Tibial nerve (tissue), 4 donors: ENCODE data around the gene PRIM1. TPM values are rescaled to one million over a fixed set of nuclear protein-coding genes. Genes with fewer than 3 reads are reported as not detected.
A peak's percentile ranks its signal among the peaks of the same experiment; 100 is the strongest.
"Not testable (repeated sequence)": the region's sequence is repeated elsewhere in the genome, so short reads cannot be mapped to it uniquely, and the experiment has no call there.

ENCODE experiments used
- DNase-seq, 2 donors: peaks; one replicate each; pipeline ENCODE4 v3.0.0-alpha.2; 2019; ENCODE audit warnings: low spot score in 2 of 2
- H3K27ac ChIP-seq, 4 donors: fragments of 200-600 bp; sonication (generic) in 3 of 4; one replicate each; pipeline ENCODE4 v1.5.1; 2017 to 2019; ENCODE audit warnings: mild to moderate bottlenecking in 1 of 4
- H3K27me3 ChIP-seq, 2 donors: fragments of 200-600 bp; sonication (generic) in 1 of 2; one replicate each; pipeline versions ENCODE4 v1.5.1 to v1.6.0; 2017 to 2019
- H3K36me3 ChIP-seq, 3 donors: fragments of 200-600 bp; sonication (generic); one replicate each; pipeline ENCODE4 v1.5.1; 2018 to 2019
- H3K4me1 ChIP-seq, 4 donors: fragments of 200-600 bp; sonication (generic) in 3 of 4; one replicate each; pipeline ENCODE4 v1.5.1; 2017 to 2019
- H3K4me3 ChIP-seq, 4 donors: fragments of 200-600 bp; sonication (generic) in 3 of 4; one replicate each; pipeline ENCODE4 v1.5.1; 2017 to 2019; ENCODE audit warnings: mild to moderate bottlenecking in 1 of 4, moderate library complexity in 1 of 4
- H3K9me3 ChIP-seq, 4 donors: fragments of 200-600 bp; sonication (generic) in 3 of 4; one replicate each; pipeline ENCODE4 v1.5.1; 2017 to 2019
- EP300 ChIP-seq, 2 donors: sonication (generic); formaldehyde crosslinking; IDR thresholded peaks; one replicate each; pipeline ENCODE4 v1.6.1; 2017; ENCODE audit warnings: antibody characterized with exemption in 2 of 2, mild to moderate bottlenecking in 1 of 2
- POLR2A ChIP-seq, 2 donors: fragments of 450-650 bp; IDR thresholded peaks; one replicate each; pipeline ENCODE4 v1.6.1; 2017; ENCODE audit warnings: antibody characterized with exemption in 2 of 2, mild to moderate bottlenecking in 2 of 2, moderate library complexity in 2 of 2
- WGBS, 2 donors: methylation state at CpG; one replicate each; pipeline ENCODE4 v1.1.5; 2018; 5-methylcytosine and 5-hydroxymethylcytosine counted together
- total RNA-seq, 4 donors: library from RNA; depleted of rRNA; stranded (reverse); fragments of >200 nt; gene quantifications; one replicate each; pipeline ENCODE4 v1.1.0, GENCODE V29; 2016
- TF ChIP-seq, protein P1 (sequence below), 5 experiments: fragments of 200-600 bp in 3 of 5; fragments of 450-650 bp in 2 of 5; sonication (generic) in 3 of 5; IDR thresholded peaks; one replicate each; pipeline ENCODE4 v1.5.1; 2016 to 2019; ENCODE audit warnings: antibody characterized with exemption in 5 of 5, mild to moderate bottlenecking in 3 of 5, moderate library complexity in 2 of 5

The PRIM1 gene
- total RNA-seq, 4 donors from 2014 or later = 2.4 to 10.1 (median 6.1) TPM

DNA sequence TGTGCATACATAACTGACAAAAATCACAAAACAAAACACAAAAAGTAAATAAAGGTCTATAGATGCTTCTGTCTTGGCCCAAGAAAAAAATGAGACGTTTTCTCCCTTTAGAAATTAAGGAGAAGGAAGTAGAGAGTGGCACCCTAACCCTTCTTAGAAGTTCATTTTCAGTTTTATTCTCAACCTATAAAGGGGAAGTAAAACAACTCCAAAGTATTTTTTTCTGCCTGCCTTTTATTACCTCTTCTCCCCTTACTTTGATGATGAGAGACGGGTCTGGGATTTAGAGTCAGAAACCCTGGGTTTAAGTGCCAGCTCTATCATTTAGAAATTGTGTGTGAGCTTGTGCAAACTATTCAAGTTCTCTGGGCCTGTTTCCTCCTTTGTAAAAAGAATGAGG lies 2.8 kb downstream of the PRIM1 start:
- Histone ChIP-seq H3K9me3 (no peaks in the 10 kb centered on the region), H3K27me3 (no peaks in the 10 kb centered on the region), H3K4me3 (no peak overlapping the region), H3K27ac (no peak overlapping the region), H3K36me3 (peaks cover 2 to 47% (median 10%) of the 10 kb centered on the region in 3 donors), H3K4me1 (peaks cover 0 to 18% (median 3%) of the 10 kb centered on the region in 4 donors)
- TF ChIP-seq EP300 (IDR thresholded peaks at IDR 0.05) = no peak
- 75 to 78% methylated on average over 2 of the region's 2 CpGs for WGBS, 2 donors
- DNase-seq = no peak

DNA sequence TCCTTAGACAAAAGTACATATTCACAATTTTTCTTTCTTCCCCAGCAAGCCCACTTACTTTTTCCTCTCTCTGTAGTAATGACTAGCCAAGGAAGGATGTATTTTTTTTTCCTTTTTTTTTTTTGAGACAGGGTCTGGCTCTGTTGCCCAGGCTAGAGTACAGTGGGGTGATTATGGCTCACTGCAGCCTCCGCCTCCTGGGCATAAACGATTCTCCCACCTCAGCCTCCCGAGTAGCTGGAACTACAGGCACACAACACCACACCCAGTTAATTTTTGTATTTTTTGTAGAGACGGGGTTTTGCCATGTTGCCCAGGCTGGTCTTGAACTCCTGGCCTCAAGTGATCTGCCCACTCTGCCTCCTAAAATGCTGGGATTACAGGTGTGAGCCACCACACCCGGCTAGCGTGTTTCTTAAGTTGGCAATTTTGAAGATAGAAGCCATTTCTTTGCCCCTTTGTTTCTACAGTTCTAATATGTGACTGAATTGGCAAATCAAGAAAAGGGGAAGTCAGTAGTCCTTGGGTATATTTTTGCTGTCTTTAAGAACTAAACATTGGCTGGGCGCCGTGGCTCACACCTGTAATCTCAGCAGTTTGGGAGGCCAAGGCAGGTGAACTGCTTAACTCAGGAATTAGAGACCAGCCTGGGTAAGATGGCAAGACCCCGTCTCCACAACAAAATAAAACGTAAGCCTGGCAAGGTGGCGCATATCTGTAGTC lies 23.8 kb downstream of the PRIM1 start:
- WGBS, 2 donors = 93 to 95% methylated on average over 11 of the region's 11 CpGs
- Histone ChIP-seq H3K27me3 (no peaks in the 10 kb centered on the region), H3K27ac (no peak overlapping the region), H3K36me3 (peaks cover 0 to 39% (median under 1%) of the 10 kb centered on the region in 3 donors), H3K4me3 (no peak overlapping the region), H3K9me3 (no peaks in the 10 kb centered on the region), H3K4me1 (peaks cover 0 to 12% (median 7%) of the 10 kb centered on the region in 4 donors)
- no peak for DNase-seq
- TF ChIP-seq EP300 (IDR thresholded peaks at IDR 0.05) (no peak), POLR2A (IDR thresholded peaks at IDR 0.05) (no peak)
- TF ChIP-seq, protein P1, sequence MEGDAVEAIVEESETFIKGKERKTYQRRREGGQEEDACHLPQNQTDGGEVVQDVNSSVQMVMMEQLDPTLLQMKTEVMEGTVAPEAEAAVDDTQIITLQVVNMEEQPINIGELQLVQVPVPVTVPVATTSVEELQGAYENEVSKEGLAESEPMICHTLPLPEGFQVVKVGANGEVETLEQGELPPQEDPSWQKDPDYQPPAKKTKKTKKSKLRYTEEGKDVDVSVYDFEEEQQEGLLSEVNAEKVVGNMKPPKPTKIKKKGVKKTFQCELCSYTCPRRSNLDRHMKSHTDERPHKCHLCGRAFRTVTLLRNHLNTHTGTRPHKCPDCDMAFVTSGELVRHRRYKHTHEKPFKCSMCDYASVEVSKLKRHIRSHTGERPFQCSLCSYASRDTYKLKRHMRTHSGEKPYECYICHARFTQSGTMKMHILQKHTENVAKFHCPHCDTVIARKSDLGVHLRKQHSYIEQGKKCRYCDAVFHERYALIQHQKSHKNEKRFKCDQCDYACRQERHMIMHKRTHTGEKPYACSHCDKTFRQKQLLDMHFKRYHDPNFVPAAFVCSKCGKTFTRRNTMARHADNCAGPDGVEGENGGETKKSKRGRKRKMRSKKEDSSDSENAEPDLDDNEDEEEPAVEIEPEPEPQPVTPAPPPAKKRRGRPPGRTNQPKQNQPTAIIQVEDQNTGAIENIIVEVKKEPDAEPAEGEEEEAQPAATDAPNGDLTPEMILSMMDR (IDR thresholded peaks at IDR 0.05) = no peak

DNA sequence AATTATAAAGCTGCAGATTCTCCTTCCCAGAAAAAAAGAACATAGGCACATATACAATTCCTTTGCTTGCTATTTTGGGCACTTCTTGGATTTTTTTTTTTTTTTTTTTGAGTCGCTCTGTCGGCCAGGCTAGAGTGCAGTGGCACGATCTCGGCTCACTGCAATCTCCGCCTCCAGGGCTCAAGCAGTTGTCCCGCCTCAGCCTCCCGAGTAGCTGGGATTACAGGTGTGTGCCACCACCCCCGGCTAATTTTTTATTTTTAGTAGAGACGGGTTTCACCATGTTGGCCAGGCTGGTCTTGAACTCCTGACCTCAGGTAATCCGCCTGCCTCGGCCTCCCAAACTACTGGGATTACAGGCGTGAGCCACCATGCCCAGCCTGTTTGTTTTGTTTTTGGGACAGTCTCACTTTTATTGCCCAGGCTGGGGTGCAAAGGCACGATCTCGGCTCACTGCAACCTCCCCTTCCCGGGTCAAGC lies 25.9 kb downstream of the PRIM1 start:
- not testable (repeated sequence) for H3K27me3 ChIP-seq, H3K9me3 ChIP-seq, DNase-seq
- peak overlapping the region; percentile 80 to 97 (median 92) for H3K27ac ChIP-seq
- 87 to 91% methylated on average over 15 of the region's 15 CpGs for WGBS, 2 donors
- H3K36me3 ChIP-seq = peaks cover 0 to 28% (median 0%) of the 10 kb centered on the region in 3 donors
- peak overlapping the region in 1 of 4 donors; percentile 85 for H3K4me3 ChIP-seq
- H3K4me1 ChIP-seq = peaks cover 0 to 33% (median 28%) of the 10 kb centered on the region in 4 donors

DNA sequence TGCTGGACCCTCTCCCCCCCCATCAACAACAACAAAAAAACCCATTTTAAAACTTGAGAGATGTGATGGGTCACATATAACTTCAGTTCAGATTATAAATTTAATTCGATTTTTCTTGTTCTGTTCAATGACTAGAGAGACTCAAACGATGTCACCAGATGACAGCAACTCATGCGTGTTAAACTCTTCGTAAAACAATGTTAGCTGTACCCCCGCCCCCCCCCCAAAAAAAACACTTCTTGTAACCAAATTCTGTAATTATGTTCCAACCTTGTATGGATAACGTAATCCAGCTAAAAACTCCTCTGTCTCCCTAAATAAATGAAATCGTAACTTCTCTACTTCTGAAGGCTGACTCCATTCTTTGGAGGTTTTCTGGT lies 26.4 kb downstream of the PRIM1 start:
- H3K36me3 ChIP-seq = peaks cover 0 to 28% (median 0%) of the 10 kb centered on the region in 3 donors

DNA sequence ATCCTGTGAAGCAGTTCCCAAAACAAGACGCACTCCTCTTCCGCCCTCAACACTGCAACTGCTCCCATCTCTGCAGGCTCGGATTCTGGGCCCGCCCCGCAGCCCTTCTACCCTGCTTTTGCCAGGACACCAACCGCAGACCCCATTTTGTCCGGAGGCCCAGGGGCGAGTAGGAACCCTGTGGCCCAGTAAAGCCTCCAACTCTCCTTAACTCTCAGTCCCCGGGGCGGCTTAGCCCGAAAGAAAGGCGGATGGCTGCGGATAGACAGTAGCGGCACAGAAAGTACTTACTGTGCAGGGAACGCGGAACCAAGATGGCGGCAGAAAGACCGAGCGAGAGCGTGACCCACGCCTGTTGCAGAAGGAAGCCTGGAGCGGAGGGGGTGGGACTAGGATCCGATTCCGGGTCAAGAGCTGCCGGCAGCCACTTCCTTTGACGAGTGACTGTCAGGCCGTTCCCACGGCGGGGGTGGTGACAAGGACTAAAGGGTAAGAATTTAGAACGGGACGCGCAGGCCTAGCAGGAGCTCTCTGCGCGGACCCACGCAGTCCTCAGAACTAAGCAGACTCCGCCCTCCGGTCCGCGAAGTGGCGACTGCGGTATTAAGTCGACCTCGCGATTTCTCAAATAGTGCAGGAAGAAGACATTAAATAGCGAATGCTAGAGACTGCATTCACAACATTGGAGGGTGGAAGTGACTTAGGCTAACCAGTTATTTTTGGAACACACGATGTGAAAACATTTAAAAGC lies 27.0 kb downstream of the PRIM1 start, which contains the start of gene NACA:
Gene NACA (minus strand): TSS at position 328 of the 751 bp plus-strand sequence. CDS start 778 bp downstream, outside the sequence.
- no peaks in the 10 kb centered on the region for H3K27me3 ChIP-seq
- H3K36me3 ChIP-seq = peaks cover 0 to 28% (median 0%) of the 10 kb centered on the region in 3 donors
- TF ChIP-seq EP300 (IDR thresholded peaks at IDR 0.05) (peak; percentile 81 to 100), POLR2A (IDR thresholded peaks at IDR 0.05) (peak; percentile 97 to 98)
- TF ChIP-seq, protein P1 (IDR thresholded peaks at IDR 0.05) = peak in 2 of 5 experiments; percentile 33 to 49
- H3K4me1 ChIP-seq = peaks cover 0 to 44% (median 39%) of the 10 kb centered on the region in 4 donors
- DNase-seq = peak; percentile 96 to 97
- H3K9me3 ChIP-seq = no peaks in the 10 kb centered on the region
- peak within 1 kb of the TSS; percentile 65 to 95 (median 76) for H3K4me3 ChIP-seq
- peak within 1 kb of the TSS; percentile 80 to 97 (median 92) for H3K27ac ChIP-seq
- 0 to 1% methylated on average over 45 to 46 of the region's 46 CpGs for WGBS, 2 donors

More for the DNA sequence above, 26.4 kb downstream of the PRIM1 start:
- Histone ChIP-seq H3K27me3 (no peaks in the 10 kb centered on the region), H3K4me3 (peak overlapping the region; percentile 65 to 95 (median 76)), H3K9me3 (no peaks in the 10 kb centered on the region), H3K4me1 (peaks cover 0 to 38% (median 33%) of the 10 kb centered on the region in 4 donors), H3K27ac (peak overlapping the region; percentile 80 to 97 (median 92))
- TF ChIP-seq EP300 (IDR thresholded peaks at IDR 0.05) = no peak
- TF ChIP-seq, protein P1 (IDR thresholded peaks at IDR 0.05) = no peak
- no peak for TF ChIP-seq POLR2A (IDR thresholded peaks at IDR 0.05)
- DNase-seq = no peak
- WGBS, 2 donors = 23 to 26% methylated on average over 7 of the region's 7 CpGs
